Sigmoid colon (tissue), 7 donors: ENCODE results near the gene CAMK4. TPM values are rescaled to one million over a fixed set of nuclear protein-coding genes. Genes with fewer than 3 reads are reported as not detected.

Experiments used
- DNase-seq: peaks from one replicate; pipeline ENCODE4 v3.0.0-alpha.2; 2019
- H3K27ac ChIP-seq, 4 donors: fragments of 200-600 bp; sonication (generic); one replicate each; pipeline ENCODE4 v1.5.1; 2016 to 2019; ENCODE audit warnings: mild to moderate bottlenecking in 1 of 4
- H3K27me3 ChIP-seq, 3 donors: fragments of 200-600 bp; sonication (generic); one replicate each; pipeline ENCODE4 v1.5.1; 2019; ENCODE audit warnings: mild to moderate bottlenecking in 1 of 3
- H3K36me3 ChIP-seq, 4 donors: fragments of 200-600 bp; sonication (generic); one replicate each; pipeline ENCODE4 v1.5.1; 2016 to 2019
- H3K4me1 ChIP-seq, 4 donors: fragments of 200-600 bp; sonication (generic); one replicate each; pipeline ENCODE4 v1.5.1; 2017 to 2019
- H3K4me3 ChIP-seq, 4 donors: fragments of 200-600 bp; sonication (generic); one replicate each; pipeline ENCODE4 v1.5.1; 2017 to 2019; ENCODE audit warnings: mild to moderate bottlenecking in 2 of 4, moderate library complexity in 1 of 4
- H3K9me3 ChIP-seq, 4 donors: fragments of 200-600 bp in 3 of 4; sonication (generic) in 3 of 4; one replicate each; pipeline versions ENCODE4 v1.5.1 to v1.6.1; 2013 to 2019
- EP300 ChIP-seq, 4 donors: sonication (generic); formaldehyde crosslinking; IDR thresholded peaks; one replicate each; pipeline ENCODE4 v1.6.1; 2017; ENCODE audit warnings: antibody characterized with exemption in 4 of 4
- POLR2A ChIP-seq, 2 donors: fragments of 450-650 bp; IDR thresholded peaks; one replicate each; pipeline ENCODE4 v1.6.1; 2016; ENCODE audit warnings: antibody characterized with exemption in 2 of 2, mild to moderate bottlenecking in 2 of 2, moderate library complexity in 2 of 2
- POLR2AphosphoS5 ChIP-seq, 4 donors: sonication (generic); formaldehyde crosslinking; IDR thresholded peaks; one replicate each; pipeline ENCODE4 v1.6.1; 2017; ENCODE audit warnings: antibody characterized with exemption in 4 of 4
- WGBS, 2 donors: extraction: QIAGEN DNeasy Blood & Tissue Kit; methylation state at CpG; one replicate each; pipeline ENCODE4 v1.1.7; 2013; 5-methylcytosine and 5-hydroxymethylcytosine counted together
- intact Hi-C: fragments of 100-400 bp; cut with DNase I; formaldehyde crosslinking; loops from one replicate; pipeline ENCODE4 v1.15.1; 2023
- polyA plus RNA-seq, 3 donors: library from polyadenylated mRNA; stranded (reverse); fragments of 200-250 nt; gene quantifications; one replicate each; pipeline ENCODE4 v1.2.3, GENCODE V29; 2013
- total RNA-seq, 4 donors: library from RNA; depleted of rRNA; stranded (reverse); fragments of >200 nt; gene quantifications; one replicate each; pipeline ENCODE4 v1.1.0, GENCODE V29; 2016
- TF ChIP-seq, protein P1 (sequence below), 4 experiments: fragments of 450-650 bp in 3 of 4; fragments of 200-600 bp in 1 of 4; IDR thresholded peaks; one replicate each; pipeline ENCODE4 v1.5.1; 2016 to 2019; ENCODE audit warnings: antibody characterized with exemption in 4 of 4, mild to moderate bottlenecking in 3 of 4, moderate library complexity in 2 of 4
- donor health status: healthy with polysubstance abuse.
- donor health status: Bipolar disorder and iron deficiency.
- donor health status: healthy.

CAMK4 gene
- total and polyA plus RNA-seq, 7 donors: 0.23 to 4.0 (median 2.3) TPM

DNA sequence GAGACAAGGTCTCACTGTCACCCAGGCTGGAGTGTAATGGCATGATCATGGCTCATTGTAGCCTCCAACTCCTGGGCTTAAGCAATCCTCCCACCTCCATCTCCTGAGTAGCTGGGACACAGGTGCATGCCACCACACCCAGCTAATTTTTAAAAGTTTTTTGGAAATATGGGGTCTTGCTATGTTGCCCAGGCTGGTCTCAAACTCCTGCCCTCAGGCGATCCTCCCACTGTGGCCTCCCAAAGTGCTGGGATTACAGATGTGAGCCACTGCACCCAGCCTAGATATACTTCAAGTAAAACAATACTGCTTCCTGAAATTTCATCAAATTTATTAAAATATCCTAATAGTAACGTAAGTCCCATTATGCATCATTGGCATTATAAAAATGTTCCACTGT is 254.7 kb downstream of the CAMK4 start:
- intact Hi-C loops: no loop called here
- no peaks in the 10 kb centered on the region for H3K27me3 ChIP-seq
- no peaks in the 10 kb centered on the region for H3K9me3 ChIP-seq
- no peak overlapping the region for H3K4me3 ChIP-seq
- no peak for DNase-seq
- no peak overlapping the region for H3K27ac ChIP-seq
- 92 to 97% methylated on average over 2 of the region's 2 CpGs for WGBS, 2 donors
- no peaks in the 10 kb centered on the region for H3K36me3 ChIP-seq
- no peaks in the 10 kb centered on the region for H3K4me1 ChIP-seq
- TF ChIP-seq, protein P1, sequence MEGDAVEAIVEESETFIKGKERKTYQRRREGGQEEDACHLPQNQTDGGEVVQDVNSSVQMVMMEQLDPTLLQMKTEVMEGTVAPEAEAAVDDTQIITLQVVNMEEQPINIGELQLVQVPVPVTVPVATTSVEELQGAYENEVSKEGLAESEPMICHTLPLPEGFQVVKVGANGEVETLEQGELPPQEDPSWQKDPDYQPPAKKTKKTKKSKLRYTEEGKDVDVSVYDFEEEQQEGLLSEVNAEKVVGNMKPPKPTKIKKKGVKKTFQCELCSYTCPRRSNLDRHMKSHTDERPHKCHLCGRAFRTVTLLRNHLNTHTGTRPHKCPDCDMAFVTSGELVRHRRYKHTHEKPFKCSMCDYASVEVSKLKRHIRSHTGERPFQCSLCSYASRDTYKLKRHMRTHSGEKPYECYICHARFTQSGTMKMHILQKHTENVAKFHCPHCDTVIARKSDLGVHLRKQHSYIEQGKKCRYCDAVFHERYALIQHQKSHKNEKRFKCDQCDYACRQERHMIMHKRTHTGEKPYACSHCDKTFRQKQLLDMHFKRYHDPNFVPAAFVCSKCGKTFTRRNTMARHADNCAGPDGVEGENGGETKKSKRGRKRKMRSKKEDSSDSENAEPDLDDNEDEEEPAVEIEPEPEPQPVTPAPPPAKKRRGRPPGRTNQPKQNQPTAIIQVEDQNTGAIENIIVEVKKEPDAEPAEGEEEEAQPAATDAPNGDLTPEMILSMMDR (IDR thresholded peaks at IDR 0.05): no peak
- TF ChIP-seq EP300 (IDR thresholded peaks at IDR 0.05): no peak
- no peak for TF ChIP-seq POLR2A (IDR thresholded peaks at IDR 0.05)
- TF ChIP-seq POLR2AphosphoS5 (IDR thresholded peaks at IDR 0.05): no peak

DNA sequence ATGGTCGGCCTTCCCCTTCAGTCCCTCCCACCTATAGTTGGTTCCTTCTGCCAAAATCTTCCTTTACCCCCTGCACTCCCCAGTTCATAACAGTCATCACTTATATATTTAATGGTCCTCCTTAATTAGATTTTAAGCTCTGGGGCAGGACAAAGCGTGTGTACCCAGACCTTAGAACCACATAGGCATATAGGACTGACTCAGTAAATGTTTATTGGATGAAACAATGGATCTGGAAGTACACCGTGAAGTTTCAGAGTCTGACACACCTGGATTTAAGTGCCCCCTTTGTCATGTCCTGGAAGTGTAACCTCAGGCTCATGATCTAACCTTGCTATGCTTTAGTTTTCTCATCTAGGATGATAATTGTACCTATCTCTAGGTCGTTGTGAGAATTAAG is 256.2 kb downstream of the CAMK4 start:
- intact Hi-C loops: no loop called here
- 48 to 61% methylated on average over 4 of the region's 4 CpGs for WGBS, 2 donors

DNA sequence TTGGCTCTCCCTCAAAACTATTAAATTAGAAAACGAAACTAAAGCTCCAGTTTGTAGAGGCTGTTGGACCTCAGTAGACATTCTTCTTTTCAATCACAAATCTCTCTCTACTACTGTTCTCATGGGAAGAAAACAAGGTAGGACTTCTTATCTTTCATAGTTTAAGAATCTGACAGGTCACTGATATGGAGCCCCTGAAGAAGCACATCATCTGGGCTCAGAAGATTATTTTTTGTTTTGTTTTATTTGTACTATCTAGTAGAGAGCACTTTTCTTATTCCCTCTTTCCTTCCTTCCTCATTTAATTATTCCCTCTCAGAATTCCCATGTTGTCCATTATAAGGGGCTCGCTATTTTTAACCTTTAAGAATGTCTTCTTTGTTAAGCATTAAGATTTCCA is 261.9 kb downstream of the CAMK4 start:
- no peak for TF ChIP-seq POLR2AphosphoS5 (IDR thresholded peaks at IDR 0.05)
- no peak for TF ChIP-seq POLR2A (IDR thresholded peaks at IDR 0.05)
- no peak for TF ChIP-seq EP300 (IDR thresholded peaks at IDR 0.05)
- TF ChIP-seq, protein P1 (IDR thresholded peaks at IDR 0.05): no peak
- WGBS, 2 donors: 53 to 56% methylated on average over 2 of the region's 2 CpGs

More for the DNA sequence above, 256.2 kb downstream of the CAMK4 start:
- Histone ChIP-seq H3K4me3 (no peak overlapping the region), H3K36me3 (no peaks in the 10 kb centered on the region), H3K27ac (no peak overlapping the region), H3K27me3 (no peaks in the 10 kb centered on the region), H3K9me3 (no peaks in the 10 kb centered on the region), H3K4me1 (no peaks in the 10 kb centered on the region)
- DNase-seq: no peak
- no peak for TF ChIP-seq EP300 (IDR thresholded peaks at IDR 0.05)
- TF ChIP-seq POLR2AphosphoS5 (IDR thresholded peaks at IDR 0.05): no peak
- TF ChIP-seq POLR2A (IDR thresholded peaks at IDR 0.05): no peak
- TF ChIP-seq, protein P1 (IDR thresholded peaks at IDR 0.05): no peak

DNA sequence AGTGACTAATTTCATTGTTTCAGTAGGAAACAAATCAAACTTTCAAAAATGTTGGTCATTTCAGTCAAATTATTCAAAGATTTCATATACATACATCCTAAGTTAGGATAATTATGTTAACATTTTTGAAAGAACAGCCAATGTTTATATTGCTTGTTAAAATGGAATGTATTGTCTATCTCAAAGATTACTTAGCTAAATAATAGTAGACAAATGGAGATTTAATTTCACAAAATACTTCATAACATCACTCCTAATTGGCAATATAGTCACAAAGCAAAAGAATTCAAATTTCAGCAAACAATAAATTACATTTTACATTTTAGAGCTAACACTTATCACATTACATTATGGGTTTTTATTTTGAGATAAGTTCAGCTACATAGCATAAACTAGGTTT is 262.7 kb downstream of the CAMK4 start:
- H3K9me3 ChIP-seq: no peaks in the 10 kb centered on the region
- H3K4me1 ChIP-seq: no peaks in the 10 kb centered on the region
- H3K27ac ChIP-seq: no peak overlapping the region
- intact Hi-C loops: no loop called here
- no peaks in the 10 kb centered on the region for H3K27me3 ChIP-seq
- H3K4me3 ChIP-seq: no peak overlapping the region
- no peak for DNase-seq
- no peak for TF ChIP-seq POLR2AphosphoS5 (IDR thresholded peaks at IDR 0.05)
- no peak for TF ChIP-seq POLR2A (IDR thresholded peaks at IDR 0.05)
- TF ChIP-seq, protein P1 (IDR thresholded peaks at IDR 0.05): no peak
- no peak for TF ChIP-seq EP300 (IDR thresholded peaks at IDR 0.05)
- no peaks in the 10 kb centered on the region for H3K36me3 ChIP-seq

More for the DNA sequence above, 261.9 kb downstream of the CAMK4 start:
- Histone ChIP-seq H3K27me3 (no peaks in the 10 kb centered on the region), H3K9me3 (no peaks in the 10 kb centered on the region), H3K27ac (no peak overlapping the region), H3K36me3 (no peaks in the 10 kb centered on the region), H3K4me1 (no peaks in the 10 kb centered on the region), H3K4me3 (no peak overlapping the region)
- no peak for DNase-seq
- intact Hi-C loops: no loop called here

DNA sequence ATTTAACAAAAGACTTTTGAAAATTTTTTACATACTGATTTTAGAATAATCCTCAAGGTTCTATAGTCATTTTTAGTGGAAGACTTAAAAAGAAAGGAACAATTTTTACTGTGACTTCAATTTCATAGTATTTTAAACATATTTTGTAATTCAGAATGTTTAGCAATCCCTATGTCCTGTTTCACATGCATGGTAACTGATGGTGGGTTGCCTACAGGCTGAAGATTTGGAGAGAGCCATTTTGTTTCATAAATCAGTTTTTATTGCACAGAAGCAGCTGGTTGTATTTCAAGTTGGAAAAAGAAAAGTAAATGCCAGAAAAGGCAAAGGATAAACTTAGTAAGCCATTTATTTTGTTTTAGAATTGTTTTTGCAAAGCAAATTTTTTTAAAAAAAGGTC is 264.2 kb downstream of the CAMK4 start:
- Histone ChIP-seq H3K4me1 (no peaks in the 10 kb centered on the region), H3K27me3 (no peaks in the 10 kb centered on the region), H3K4me3 (no peak overlapping the region), H3K36me3 (no peaks in the 10 kb centered on the region), H3K27ac (no peak overlapping the region), H3K9me3 (no peaks in the 10 kb centered on the region)
- TF ChIP-seq EP300 (IDR thresholded peaks at IDR 0.05): no peak
- no peak for TF ChIP-seq POLR2A (IDR thresholded peaks at IDR 0.05)
- no peak for TF ChIP-seq POLR2AphosphoS5 (IDR thresholded peaks at IDR 0.05)
- TF ChIP-seq, protein P1 (IDR thresholded peaks at IDR 0.05): no peak
- DNase-seq: no peak
- intact Hi-C loops: no loop called here
